ENCODE data around the gene VASN.

GRCh38 chr16:4376126-4376892, 4.7 kb downstream of the VASN start:
- TF ChIP-seq CTCF (IDR thresholded peaks at IDR 0.05) (no peak), POLR2AphosphoS5 (IDR thresholded peaks at IDR 0.05) (peak in 3 of 4 donors; percentile 27 to 49 (median 39)), POLR2A (IDR thresholded peaks at IDR 0.05) (no peak), EP300 (IDR thresholded peaks at IDR 0.05) (no peak)
